HG03139 (cell line): ENCODE measurements around the gene NRDC.

Source experiments
- ATAC-seq: cut with Tn5 transposase; IDR thresholded peaks from one replicate; pipeline ENCODE4 v1.9.1; 2021; ENCODE audit not compliant: unreplicated experiment

Gene NRDC

DNA sequence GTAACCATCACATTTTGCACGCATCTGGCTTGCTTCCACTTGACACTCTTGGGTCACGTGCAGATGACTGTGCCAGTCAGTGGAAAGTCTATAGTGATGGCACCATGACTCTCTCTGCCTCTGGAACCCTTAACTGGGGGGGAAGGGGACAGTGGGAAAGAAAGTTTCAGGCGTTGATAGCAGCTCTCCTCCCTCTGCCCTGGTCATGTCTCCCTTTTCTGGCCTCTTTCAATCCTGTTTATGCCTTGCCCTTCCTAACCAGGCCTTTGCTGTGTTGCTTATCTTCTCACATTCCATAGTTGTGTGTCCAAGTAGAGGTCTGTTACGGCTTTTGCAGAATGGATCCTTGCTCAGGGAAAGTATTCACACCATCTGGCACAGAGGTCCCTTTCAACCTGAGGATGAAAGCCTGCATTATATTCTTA lies 93.5 kb downstream of the NRDC start:
- no peak for ATAC-seq

DNA sequence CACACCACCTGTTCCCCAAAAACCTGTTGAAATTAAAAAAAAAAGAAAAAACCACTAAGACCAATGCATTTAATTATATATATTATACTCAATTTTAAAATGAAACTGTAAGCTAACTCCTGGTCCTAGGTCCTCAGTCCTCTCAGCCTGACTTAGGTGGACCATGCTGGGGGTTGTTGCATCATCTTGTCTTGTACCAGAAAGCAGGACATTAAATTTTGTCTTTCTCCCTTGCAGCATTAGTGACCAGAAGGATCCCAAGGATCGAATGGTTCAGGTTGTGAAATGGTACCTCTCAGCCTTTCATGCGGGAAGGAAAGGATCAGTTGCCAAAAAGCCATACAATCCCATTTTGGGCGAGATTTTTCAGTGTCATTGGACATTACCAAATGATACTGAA lies 97.6 kb downstream of the NRDC start:
- ATAC-seq: no peak

DNA sequence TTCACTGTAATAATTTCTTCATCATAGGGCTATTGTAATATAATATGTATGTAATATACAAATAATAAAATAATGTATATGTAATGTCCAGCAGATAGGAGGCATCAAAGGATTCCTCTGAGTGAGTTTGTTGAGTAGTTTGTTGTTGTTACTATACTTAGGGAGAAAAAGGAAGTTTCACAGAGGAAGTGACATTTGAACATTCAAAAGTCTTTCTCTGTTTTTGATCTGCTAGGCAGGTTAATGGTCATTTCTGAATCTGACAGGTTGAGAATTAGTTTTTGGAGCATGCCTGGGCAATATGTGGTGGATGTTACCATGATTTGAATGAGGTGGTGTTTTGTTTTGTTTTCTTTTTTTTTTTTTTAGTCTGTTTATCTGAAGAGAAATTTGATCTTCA lies 102.1 kb downstream of the NRDC start:
- ATAC-seq: no peak

DNA sequence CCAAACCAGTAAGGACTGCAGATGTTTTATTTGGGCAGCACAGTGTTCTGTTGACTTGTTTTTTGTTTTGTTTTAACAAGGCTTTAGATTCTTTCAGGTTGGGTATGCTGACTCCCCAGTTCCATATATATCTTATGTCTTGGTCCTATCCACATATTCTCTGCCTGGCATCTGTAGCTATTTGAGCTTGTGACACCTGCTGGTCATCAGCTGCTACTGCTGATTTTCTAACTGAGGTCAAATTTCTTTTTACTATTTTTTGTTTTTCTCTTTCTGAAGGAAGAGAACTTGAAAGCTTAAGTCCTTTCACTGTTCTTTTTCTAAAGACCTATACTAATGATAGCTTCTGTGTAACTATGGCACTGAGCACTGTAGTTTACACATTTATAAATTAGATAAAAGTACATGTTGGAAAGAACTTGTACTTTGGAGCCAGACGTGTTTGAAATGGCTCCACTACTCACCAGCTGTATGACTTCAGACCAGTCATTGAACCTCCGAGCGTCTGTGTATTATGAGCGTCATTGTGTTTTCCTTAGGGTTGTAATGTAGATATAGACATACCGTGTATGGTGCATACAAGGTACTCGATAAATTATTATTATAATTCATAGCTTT lies 109.4 kb downstream of the NRDC start:
- ATAC-seq: no peak

DNA sequence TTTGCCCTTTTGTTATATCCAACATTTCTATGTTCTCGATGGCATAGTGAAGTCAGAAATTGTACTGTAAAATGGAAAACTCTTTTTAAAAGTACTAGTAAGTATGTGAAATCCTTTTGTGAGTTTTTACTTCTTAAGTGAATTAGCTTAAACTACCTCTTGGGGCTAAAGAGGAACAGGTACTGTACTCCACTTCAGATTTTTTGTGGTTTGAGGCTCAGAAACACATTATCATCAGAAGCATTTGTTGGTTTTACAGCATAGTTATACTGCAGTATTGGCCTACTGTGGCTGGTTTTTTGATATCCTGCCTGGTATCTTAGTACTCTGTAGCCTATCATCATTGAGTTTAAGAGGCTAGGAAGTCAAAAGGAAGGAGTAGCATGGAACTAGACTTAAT lies 117.2 kb downstream of the NRDC start:
- ATAC-seq: no peak

DNA sequence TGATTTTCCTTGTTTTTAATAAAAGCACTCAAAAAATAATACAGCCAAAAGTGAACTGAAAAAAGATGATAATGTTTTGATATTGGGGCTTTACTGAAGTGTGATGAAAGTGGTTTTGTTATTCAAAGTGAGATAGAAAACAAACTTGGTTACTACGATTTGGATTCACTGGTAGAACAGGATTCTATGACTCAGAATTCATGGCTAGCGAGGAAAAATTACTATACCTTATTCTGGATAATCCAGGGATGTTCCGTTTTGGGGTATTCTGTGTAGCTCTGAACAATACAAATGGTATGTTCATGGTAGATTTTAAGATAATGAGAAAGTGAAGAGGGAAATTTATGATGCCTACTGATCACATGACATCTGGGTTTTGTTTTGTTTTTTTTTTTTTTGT lies 117.7 kb downstream of the NRDC start:
- ATAC-seq: no peak

DNA sequence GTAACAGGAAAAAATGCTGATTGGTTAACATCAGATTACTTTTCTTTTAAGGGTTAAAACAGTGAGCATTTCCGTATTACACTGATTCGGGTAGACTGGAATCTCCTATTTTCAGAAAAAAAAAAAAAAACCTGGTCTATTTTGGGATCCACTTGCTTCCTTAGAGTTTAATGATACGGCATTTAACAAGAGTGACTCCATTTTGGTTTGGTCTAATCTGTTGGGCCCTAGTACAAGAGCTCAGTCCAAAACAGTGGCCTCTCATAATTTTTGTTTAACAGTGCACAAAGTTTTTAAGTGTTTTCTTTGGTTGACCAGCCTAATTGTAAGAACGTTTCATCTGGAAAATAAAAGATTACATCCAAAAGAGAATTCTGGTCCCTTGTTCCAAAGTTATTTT lies 120.2 kb downstream of the NRDC start:
- no peak for ATAC-seq

DNA sequence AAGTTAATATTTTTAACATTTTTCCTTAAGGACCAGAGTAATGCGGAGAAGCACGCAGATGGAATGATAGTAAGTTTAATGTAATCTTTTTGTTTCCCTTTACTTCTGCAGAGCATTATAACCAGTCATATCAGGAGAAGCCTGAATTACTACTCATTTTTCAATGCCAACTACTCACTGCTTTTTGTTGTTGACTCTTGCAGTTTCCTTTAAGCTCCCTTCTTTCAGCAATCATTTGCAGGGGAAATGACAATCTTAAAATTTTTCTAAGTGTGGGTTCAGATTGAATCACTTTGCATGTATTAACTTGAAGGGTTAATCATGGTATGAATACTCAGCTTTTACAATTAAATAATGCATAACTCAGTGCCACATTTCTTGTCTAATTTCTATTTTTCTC lies 122.2 kb downstream of the NRDC start:
- no peak for ATAC-seq

DNA sequence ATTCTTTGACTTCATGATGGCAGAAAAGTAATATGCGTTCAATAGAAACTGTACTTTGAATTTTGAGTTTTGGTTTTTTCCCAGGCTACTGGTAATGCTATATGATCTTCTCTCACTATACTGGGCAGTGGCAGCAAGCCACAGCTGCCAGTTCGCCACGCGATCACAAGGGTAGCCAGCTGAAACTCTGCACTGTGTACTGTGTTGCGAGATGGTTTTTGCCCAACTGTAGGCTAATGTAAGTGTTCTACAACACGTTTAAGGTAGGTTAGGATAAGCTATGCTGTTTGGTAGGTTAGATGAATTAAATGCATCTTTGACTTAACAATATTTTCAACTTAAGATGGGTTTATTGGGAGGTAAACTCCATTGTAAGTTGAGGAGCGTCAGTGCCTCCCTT lies 123.1 kb downstream of the NRDC start:
- no peak for ATAC-seq

DNA sequence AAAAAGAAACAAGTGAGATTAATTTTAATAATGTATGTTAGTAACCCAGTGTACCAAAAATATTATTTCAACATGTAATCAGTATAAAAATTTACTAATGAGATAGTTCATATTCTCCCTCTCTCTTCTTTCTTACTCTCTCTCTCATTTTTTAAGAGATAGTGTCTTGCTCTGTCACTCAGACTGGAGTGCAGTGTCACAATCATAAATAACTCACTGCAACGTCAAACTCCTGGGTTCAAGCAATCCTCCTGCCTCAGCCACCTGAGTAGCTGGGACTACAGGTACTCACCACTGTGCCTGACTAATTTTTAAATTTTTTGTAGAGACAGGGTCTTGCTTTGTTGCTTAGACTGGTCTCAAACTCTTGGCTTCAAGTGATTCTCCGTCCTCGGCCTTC lies 123.9 kb downstream of the NRDC start:
- no peak for ATAC-seq

DNA sequence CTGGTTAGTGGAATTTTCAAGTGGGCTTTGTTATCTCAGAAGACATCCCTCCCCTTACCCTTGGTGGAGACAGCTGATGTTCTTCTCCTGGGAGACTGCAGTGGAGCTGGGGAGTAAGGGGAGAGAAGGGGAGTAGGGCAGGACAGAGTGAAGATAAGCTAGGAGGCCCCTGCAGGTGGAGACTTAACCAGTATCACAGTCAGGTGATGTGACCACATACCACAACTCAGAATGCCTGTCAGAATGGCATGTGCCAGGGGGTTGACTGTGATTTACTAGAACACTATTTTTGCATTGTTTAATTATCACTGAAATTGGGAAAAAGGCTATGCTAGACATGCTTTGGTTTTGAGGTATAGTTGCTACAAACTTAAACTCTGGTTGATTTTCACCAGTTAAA lies 124.6 kb downstream of the NRDC start:
- no peak for ATAC-seq

DNA sequence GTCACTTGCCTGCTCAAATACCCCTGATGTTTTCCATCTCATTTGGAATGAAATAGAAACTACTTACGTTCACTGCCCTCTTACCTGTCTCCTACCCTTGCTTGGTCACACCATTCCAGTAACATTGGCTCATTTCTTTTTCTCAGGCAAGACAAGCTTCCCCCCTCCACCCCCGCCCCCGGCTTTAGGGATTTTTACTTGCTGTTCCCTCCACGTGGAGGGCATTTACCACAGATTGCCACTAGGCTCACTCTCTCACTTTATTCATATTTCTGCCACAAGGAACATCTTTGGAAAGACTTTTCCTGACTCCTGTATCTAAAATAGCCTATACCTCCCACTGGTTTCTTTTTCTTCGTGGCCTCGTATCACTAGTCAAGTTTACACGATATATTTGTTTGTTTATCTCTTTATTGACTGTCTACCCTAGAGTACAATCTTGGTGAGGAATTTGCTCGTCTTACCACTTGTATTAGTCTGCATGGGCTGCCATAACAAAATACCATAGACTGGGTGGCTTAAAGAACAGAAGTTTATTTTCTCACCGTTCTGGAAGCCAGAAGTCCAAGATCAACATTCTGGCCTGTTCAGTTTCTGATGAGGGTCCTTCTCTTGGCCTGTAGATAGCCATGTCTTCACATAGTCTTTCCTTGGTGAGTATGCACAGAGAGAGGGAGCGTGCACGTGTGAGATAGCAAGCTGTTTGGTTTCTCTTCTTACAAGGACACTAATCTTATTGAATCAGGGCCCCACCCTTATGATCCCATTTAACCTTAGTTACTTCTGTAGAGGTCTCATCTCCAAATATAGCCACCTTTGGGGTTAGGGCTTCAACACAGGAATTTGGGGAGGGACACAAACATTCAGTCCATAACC lies 126.2 kb downstream of the NRDC start:
- no peak for ATAC-seq

DNA sequence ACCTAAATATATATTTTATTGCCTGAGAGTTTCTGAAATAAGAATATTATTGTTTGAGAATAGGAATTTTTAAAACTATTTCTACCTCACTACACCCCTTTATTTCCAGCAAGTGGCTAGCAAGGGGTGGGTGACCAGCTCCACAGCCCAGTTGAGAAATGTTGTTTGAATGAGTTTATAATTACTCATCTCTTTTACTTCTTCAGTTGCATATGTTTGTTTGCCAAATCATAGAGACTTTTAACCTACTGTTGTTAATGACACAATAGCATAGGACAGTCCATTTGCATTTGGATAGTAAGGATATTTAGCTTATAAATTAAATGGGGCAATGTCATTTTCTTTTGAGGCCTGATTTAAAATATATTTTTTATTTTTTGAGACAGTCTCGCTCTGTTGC lies 127.8 kb downstream of the NRDC start:
- no peak for ATAC-seq

DNA sequence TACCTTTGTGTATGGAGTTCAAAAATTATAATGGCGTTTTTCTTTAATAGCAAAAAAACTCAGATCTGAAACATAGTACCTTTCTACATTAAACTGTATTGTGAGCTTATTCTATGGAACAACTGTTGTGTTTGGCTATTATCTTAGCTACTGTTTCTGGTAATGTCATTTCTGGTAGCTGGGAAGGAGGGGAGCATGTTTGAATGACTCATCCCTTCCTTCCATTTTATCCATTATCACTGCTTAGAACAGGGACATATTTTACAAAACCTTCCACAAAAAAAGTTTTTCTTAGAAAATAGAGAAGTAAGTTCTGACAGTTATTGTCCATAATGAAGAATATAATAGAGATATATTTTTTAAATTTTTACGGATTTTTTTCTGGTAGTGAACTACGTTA lies 128.3 kb downstream of the NRDC start:
- ATAC-seq: no peak

DNA sequence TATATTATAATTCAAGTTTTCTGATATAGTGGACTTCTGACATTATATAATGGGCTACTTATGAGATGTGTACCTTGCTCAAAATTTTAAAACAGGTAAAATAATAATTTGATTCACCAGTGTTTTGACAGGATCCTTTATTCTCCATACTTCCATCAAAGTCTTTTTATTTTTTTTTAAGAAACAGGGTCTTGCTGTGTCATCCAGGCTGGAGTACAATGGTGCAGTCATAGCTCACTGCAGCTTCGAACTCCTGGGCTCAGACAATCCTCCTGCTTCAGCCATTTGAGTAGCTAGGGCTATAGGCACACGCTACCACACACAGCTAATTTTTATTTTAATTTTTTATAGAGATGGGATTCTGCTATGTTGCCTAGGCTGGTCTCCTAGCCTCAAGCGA lies 129.4 kb downstream of the NRDC start:
- no peak for ATAC-seq

DNA sequence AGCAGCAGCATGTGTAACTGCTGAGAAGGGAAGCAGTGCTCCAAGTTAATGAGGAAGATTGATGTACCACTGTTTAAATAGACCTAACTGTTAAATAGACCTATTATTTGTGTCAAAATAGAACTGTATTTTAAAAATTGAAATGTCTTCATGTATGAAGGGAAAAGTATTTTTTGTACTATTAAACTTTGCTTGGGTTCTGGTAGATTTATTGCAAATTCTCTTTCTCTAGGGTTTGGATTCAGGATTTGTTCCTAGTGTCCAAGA lies 133.3 kb downstream of the NRDC start:
- no peak for ATAC-seq

DNA sequence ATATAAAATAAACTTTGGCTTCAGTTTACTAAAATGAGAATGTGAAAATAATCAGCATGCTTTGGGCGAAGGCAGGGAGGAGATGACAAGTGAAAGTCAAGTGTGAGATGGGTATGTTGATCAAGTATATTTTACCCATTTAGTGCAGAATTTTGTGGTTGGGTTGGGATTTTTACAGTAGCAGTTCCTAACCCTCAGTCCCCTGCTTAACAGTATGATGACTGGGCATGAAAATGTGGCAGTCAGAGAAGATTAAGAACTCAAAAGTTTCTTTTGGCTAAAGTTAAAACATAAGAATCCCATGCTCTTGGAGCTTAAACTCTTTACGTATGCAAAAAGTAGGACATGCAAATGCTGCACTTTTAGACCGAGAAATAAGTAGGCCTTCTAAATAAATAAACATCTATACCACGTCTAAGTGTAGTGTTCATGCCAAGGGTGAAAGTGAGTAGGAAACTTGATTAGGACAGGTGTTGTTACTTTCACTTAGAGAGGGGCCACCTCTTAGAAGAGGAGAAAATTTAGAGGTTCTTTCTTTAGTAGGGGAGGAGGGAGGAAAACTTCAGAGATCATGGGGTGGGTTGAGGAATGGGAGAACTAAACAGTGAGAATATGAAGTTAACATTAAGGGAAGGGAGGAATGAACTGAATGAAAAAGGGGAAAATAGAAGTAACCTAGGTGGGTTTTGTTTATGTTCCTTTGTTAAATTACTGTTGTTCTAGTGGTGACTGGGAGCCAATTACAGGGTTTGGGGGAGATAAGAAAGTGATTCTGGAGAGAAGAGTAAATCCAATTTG lies 133.8 kb downstream of the NRDC start:
- no peak for ATAC-seq

DNA sequence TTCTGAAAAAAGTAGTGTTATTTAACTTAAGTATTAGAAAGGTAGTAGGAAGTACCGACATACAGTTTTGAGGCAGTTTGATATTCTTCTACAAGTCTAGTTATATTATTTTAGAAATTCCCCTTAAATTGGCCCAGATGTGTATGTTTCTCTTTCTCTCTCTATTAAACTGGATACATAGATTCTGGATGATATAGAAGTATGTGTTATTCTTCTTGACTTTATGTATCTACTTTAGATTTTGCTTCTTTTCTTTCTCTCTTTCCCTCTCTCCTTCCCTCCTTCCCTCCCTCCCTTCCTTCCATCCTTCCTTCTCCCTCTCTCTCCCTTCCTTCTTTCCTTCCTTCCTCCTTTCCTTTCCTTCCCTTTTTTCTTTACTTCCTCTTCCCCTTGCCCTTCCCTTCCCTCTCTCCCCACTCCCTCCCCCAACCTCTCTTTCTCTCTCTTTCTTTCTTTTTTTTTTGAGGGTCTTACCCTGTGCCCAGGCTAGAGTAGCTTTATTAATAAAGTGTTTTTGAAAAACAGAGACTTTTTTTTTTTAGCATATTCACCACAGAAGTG lies 137.3 kb downstream of the NRDC start:
- no peak for ATAC-seq

DNA sequence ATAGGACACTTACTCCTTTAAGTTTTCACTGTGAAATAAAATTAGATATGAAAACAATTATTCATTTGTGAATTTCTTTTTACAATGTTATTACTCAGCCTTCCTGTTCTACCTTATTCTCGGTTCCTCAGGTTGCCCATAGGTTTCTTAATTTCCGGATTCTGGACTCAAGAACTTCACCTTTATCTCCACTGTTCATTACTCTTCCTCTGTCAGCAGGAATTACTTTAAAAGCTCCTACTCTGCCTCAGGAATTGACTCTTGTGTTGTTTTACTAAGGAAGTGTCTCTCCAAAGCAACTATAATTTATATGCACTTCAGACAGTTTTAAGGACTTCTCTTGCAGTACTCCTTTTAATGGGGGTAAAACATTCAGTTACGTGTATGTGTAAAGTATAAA lies 137.9 kb downstream of the NRDC start:
- ATAC-seq: no peak
